NCI-H2107 (cell line): ENCODE results near the gene RAB31.

Source experiments
- DNase-seq: peaks from one replicate; lab custom pipeline; 2025; lab: John Stamatoyannopoulos, UW

Gene RAB31

DNA sequence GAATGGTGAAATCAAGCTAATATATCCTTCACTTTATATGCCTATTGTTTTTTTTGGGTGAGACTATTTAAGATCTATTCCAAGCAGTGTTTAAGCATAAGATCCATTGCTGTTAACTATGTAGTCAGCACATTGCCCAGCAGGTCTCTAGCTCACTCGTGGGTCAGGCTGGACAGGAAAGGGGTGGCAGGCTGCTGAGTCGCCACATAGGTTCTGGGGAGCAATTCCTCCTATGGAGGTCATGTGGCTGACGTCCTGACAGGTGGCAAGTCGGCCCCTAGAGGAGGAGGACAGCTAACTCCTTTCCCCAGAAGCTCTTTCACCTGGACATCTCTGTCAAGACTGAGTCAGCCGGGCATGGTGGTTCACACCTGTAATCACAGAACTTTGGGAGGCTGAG is 13.9 kb upstream of the RAB31 start:
- no peak for DNase-seq

DNA sequence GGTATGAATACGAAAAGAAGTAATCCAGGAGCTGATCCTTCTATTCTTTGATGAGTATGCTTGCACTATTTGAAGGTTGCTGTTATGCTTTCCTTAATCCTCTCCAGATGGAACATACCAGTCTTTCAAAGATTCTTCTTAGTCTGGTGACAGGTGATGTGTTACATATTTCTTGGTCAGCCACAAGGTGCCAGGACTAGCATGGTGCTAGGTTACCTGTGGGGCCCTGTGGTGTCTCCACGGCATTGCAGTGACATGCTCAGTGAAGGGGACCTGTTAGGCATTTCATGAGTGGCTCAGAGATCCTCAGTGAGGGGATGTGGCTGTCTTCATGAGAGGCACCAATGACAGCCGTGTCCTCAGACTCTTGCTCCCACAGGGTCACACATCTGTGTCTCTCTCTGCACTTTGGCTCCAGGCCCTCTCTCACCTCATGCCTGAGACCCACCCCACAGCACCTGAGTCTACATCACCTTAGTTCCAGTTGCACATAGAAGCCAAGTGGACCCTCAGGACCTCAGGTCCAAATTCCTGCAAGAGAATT is 13.1 kb upstream of the RAB31 start:
- DNase-seq: no peak

DNA sequence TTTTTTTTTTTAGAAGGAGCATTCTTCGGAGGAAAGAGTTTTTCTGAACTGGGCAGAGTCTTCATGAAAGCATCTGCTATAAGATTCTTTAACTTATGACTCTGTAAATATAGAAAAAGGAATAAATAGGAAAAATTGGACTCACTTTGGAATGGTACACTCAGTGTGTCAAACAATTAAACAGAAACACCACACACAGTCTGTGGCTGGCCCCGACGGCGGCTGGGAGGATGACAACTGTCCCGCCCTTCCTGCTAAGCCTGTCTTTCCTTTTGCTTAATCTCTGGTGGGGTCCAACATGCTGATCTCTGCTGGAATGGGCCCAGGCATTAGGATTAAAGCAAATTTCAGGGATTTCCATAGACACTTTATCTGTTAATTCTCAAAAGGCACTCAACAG is 12.5 kb upstream of the RAB31 start:
- DNase-seq: no peak

- DNase-seq: no peak
These were observed 12.0 kb upstream of the RAB31 start for GRCh38 chr18:9696112-9696511.

DNA sequence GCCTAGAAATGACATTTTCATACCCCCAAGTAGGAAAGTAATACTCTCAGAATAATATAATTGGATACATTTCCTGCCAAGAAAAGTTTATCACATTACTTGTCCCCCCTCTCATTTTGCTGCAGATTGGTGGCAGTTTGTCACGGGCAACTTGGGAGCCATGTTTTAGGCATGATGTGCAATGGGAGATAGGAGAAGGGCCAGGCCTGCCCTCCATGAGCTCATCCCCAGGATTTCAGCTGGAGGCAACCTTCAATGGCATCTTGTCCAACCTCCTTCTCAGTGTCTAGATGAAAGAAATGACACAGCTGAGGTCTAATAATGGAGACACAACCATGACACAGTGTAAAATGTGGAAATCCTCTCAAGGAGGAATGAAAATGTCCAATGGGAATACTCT is 11.4 kb upstream of the RAB31 start:
- no peak for DNase-seq

DNA sequence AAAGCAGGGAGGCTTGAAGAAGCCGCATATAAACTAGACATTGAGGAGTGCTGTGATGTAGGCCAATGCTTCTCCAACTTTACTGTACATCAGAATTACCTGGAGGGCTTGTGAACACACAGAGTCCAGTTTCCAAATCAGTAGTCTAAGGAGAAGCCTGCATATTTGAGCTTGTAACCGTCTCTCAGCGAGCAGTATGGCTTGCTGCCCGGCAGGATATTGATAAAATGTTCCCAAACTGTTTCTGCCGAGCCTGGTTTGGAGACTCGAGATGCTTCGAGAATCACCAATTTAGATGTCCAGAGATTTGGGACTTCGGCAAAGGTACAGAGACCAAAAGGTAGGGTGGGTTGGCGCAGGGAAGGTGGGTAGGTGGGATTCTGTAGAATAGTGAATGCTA is 11.0 kb upstream of the RAB31 start:
- no peak for DNase-seq

- no peak for DNase-seq
These were observed 9.6 kb upstream of the RAB31 start for GRCh38 chr18:9698497-9698896.

DNA sequence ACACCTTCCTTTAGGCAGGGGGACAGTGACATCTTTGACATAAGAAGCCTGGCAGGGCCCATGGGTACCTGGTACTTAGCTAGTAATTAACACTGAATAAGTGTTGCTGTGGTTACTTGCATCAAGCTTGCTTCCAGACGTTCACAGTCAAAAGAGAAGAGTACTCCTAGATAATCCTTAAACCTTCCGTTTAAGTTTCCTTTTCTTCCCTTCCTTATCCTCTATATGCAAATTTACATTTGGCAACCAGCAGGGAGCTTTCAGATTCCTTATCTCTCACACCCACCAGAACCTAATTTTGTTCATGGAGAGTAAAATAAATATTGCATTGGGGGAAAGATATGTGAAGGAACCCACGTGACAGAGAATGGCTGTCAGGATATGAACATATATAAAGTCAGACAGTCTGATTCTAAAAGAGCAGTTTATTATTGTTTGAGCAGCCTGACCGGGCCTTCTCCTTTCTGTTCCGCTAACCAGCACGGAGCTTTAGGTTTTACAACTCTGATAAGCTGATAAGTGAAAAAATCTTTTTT is 7.8 kb upstream of the RAB31 start:
- DNase-seq: no peak

DNA sequence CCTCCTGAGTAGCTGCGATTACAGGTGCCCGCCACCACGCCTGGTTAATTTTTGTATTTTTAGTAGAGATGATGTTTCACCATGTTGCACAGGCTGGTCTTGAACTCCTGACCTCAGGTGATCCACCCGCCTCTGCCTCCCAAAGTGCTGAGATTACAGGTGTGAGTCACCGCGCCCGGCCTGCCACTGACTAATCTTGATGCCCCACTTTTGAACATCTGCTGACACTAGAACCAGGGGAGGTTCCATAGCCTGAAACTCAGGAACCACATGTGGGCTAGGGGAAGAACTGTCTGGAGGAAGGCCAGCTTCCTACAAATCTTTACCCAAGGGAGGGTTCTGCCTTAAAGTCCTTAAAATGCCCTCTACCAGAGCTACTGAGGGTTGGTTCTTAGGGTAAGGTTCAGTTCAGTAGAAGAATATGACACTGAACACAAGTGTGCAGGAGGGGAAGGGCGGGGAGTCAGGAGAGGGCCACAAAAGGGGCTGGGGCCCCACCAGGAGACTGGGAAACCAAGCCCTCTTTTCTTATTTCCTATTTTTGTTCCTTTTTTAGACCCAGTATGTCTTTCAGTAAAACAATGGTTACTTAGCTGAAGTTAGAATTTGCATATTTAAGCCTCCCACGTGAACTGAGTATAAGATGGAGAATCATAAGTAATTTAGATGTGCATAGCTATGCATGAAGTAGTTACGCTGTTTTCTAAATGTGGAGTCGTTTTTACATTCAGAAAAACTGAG is 6.3 kb upstream of the RAB31 start:
- DNase-seq: no peak

- DNase-seq: no peak
These were observed 3.6 kb upstream of the RAB31 start for GRCh38 chr18:9704233-9705118.

- DNase-seq: no peak
These were observed 2.8 kb upstream of the RAB31 start for GRCh38 chr18:9705183-9705829.

DNA sequence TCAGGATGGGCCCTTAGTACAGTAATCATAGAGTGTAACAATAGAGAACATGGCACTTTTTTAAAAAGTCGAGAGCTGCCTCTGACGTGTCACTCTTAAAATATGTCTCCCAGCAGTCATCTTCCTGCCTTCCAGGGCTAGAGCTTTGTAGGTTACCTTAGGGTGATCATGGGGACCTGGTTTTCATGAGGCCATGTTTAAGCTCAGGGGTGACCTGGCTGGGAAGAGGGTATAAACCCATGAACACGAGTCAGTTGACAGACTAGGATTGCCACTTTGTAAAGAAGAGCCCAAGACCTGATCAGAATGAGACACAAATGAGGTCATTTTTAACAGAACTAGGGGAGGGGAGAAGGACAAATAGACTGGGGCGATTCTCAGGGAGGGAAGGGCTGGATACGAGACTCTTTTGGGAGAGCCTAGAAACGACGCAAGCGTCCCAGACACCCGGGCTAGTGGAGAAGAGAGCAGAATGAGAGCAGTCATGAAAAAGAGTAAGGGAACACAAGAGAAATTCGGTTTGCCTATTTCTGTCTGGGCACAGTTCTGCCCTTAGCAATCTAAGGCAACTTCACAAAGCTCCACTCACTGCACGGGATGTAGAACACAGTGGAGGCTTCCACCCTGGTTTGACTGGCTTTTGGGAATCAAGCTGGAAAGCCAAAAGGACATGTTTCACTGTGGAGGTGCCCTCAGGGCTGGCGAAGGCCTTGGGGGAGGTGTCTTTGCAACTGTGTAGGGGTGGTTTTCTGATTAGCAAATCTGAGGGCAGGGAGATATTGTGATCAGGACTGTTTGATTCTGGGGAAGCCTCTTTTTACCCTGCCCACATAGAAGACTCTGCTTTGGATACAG is 1.8 kb upstream of the RAB31 start:
- DNase-seq: no peak

DNA sequence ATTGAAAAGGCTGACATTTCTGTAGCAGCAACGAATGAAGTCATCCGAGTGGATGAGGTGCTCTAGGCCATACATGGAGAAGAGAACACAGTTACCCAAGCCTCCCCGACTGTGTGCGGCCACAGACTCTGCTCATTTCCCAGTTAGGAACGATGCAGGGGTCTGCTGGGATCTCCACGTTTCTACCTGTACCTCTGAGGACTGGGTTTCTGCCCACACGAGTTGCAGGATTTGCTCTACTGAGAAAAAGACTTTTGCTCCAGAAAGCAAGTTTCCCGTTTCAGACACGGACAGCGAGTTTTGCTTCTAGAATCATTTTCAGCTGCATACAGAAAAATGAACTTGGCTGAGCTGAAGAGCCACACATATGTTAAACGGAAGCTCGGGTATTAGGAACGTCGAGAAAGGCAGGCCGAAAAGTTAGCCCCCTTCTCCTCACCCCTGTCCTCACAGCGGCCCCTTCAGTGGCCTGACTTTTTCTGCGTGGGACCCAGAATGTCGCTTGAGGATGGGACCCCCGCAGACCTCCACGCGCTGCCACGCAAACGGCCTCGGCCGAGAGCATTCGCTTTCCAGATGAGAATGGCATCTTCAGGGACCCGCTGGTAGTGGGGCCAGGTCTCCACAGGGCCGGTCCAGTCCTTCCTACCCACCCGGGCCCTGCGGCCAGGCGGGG is 582 bp upstream of the RAB31 start:
- DNase-seq: no peak

- no peak for DNase-seq
These were observed 568 bp downstream of the RAB31 start for GRCh38 chr18:9708434-9709303.

DNA sequence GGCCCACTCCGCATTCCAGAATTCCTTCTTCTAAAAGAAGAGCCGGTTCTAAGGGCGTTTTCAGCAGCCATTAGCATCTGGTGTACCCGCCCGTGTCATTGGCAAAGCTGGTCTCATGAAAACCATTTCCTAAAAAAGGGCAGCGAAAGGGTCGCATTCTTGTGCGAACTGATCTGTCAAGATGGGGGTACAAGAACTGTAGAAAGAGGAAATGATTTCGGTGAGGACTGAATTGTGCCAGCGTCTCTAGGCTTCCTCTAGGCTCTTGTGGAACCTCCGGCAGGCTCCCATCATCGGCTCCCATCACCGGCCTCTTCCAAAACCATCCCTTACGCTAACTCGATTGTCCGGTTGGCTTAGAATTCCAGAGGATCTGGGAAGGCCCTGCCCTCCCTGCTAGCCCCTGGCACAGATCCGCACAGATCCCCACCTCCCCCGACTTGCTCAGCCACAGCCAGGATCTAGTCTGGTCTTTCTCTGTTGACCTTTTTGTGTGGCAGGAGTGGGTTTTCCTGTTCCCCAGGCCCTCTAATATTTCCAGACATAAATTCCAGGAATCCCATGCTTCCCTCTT is 1.3 kb downstream of the RAB31 start:
- no peak for DNase-seq

DNA sequence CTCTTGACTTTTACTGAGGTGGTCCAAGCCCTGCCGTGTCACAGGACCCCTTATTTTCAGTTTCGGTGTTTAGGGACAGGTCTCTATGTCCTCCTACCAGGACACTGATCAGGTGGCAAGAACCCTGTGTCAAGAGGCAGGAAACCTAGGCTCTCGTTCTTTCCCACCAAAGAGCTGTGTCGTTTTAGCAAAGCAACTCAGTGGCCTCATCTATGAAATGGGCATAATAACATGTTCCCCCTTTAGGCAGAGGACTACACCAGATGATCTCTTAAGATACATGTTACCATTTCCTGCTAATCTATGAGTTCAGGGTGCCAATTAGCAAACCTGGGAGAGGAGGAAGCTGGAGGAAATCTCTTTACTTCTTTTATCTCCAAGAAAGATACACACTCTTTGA is 1.9 kb downstream of the RAB31 start:
- DNase-seq: no peak

- no peak for DNase-seq
These were observed 3.4 kb downstream of the RAB31 start for GRCh38 chr18:9711361-9712129.

GRCh38 chr18:9712130-9712577 is 4.1 kb downstream of the RAB31 start:
- no peak for DNase-seq

DNA sequence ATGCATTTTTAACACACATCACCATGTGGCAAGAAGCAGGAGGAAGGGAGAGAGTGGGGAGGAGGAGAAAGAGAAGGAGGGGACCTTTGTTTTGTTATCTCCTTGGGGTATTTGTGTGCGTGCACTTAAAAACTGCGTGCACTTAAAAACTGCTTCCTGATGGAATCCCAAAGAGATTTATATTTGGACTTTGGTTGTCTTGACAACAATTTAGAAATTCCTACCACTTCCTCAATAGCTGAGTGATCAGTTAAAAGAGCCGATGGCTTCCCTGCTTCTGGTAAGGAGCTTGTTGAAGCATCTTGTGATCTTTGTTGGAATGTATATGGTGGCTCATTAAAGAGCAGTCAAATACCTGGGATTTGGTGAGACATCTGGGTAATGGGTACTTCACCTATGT is 4.5 kb downstream of the RAB31 start:
- DNase-seq: no peak
